ENCODE results near the gene BEST1. TPM values are rescaled to one million over a fixed set of nuclear protein-coding genes. Genes with fewer than 3 reads are reported as not detected.

Gene BEST1
- total and polyA plus RNA-seq, 2 of the 13 experiments (the other 11 are each of a cell fraction or from before 2014, with no cell fraction given), result 0.09 to 0.65 TPM

- TF ChIP-seq, protein P1, sequence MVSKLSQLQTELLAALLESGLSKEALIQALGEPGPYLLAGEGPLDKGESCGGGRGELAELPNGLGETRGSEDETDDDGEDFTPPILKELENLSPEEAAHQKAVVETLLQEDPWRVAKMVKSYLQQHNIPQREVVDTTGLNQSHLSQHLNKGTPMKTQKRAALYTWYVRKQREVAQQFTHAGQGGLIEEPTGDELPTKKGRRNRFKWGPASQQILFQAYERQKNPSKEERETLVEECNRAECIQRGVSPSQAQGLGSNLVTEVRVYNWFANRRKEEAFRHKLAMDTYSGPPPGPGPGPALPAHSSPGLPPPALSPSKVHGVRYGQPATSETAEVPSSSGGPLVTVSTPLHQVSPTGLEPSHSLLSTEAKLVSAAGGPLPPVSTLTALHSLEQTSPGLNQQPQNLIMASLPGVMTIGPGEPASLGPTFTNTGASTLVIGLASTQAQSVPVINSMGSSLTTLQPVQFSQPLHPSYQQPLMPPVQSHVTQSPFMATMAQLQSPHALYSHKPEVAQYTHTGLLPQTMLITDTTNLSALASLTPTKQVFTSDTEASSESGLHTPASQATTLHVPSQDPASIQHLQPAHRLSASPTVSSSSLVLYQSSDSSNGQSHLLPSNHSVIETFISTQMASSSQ (IDR thresholded peaks at IDR 0.05; ENCODE audit: low read depth), result no peak
- TF ChIP-seq, protein P1 (CRISPR knock-in tag; IDR thresholded peaks at IDR 0.05; ENCODE audit: borderline replicate concordance), result peak; percentile 77; the same call in 1 of the 2 replicates
- TF ChIP-seq GATAD2A (CRISPR knock-in tag; IDR thresholded peaks at IDR 0.05) (peak; percentile 48; the same call in 1 of the 2 replicates), ZSCAN25 (CRISPR knock-in tag; IDR thresholded peaks at IDR 0.05) (peak; percentile 79), ZFY (CRISPR knock-in tag; IDR thresholded peaks at IDR 0.05) (peak; percentile 52; the same call in 1 of the 2 replicates), YEATS4 (CRISPR knock-in tag; IDR thresholded peaks at IDR 0.05; ENCODE audit: borderline replicate concordance) (peak; percentile 62; the same call in 1 of the 2 replicates), GABPB1 (CRISPR knock-in tag; IDR thresholded peaks at IDR 0.05) (peak; percentile 50; the same call in 1 of the 2 replicates), ZFP36L1 (CRISPR knock-in tag; IDR thresholded peaks at IDR 0.05) (no peak), RFXAP (CRISPR knock-in tag; IDR thresholded peaks at IDR 0.05; ENCODE audit: borderline replicate concordance) (no peak), POLR2A (IDR thresholded peaks at IDR 0.05; ENCODE audit: insufficient read depth in 1 of 2, low read depth in 2 of 2, low read length in 2 of 2) (peak in 1 of 2 experiments; percentile 71; a peak in 2 of 4 replicates), ZNF788 (CRISPR knock-in tag; IDR thresholded peaks at IDR 0.05; ENCODE audit: borderline replicate concordance) (peak; percentile 70; the same call in 1 of the 2 replicates), MXI1 (IDR thresholded peaks at IDR 0.05; ENCODE audit: borderline replicate concordance, low read depth, low read length) (peak; percentile 67; the same call in 1 of the 3 replicates), DMAP1 (CRISPR knock-in tag; IDR thresholded peaks at IDR 0.05) (peak; percentile 62; the same call in 1 of the 2 replicates), RARA (CRISPR knock-in tag; IDR thresholded peaks at IDR 0.05) (peak; percentile 44; the same call in 1 of the 2 replicates), ZNF281 (CRISPR knock-in tag; IDR thresholded peaks at IDR 0.05; ENCODE audit: borderline replicate concordance) (peak; percentile 78), KDM5B (CRISPR knock-in tag; IDR thresholded peaks at IDR 0.05; ENCODE audit: borderline replicate concordance) (peak; percentile 43; the same call in 1 of the 2 replicates), ZNF839 (CRISPR knock-in tag; IDR thresholded peaks at IDR 0.05; ENCODE audit: borderline replicate concordance) (no peak), ZNF317 (CRISPR knock-in tag; IDR thresholded peaks at IDR 0.05) (0 out of 2 replicates have a peak, but pooled peaks have one; percentile 12), IKZF4 (CRISPR knock-in tag; IDR thresholded peaks at IDR 0.05; ENCODE audit: borderline replicate concordance, low read depth, not compliant biosample characterization) (peak; percentile 26)
- TF ChIP-seq, protein P2, sequence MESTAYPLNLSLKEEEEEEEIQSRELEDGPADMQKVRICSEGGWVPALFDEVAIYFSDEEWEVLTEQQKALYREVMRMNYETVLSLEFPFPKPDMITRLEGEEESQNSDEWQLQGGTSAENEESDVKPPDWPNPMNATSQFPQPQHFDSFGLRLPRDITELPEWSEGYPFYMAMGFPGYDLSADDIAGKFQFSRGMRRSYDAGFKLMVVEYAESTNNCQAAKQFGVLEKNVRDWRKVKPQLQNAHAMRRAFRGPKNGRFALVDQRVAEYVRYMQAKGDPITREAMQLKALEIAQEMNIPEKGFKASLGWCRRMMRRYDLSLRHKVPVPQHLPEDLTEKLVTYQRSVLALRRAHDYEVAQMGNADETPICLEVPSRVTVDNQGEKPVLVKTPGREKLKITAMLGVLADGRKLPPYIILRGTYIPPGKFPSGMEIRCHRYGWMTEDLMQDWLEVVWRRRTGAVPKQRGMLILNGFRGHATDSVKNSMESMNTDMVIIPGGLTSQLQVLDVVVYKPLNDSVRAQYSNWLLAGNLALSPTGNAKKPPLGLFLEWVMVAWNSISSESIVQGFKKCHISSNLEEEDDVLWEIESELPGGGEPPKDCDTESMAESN (CRISPR knock-in tag; conservative IDR thresholded peaks at IDR 0.05), result 0 out of 2 replicates have a peak, but pooled peaks have one; percentile 19
These were observed 45.6 kb upstream of the BEST1 start (continued) for GRCh38 chr11:61904539-61905048.
